Raji (cell line): Measurements from ENCODE around the gene PRKD2.

Experiments used
- POLR2A ChIP-seq: IDR thresholded peaks from 2 replicates; pipeline ENCODE4 v1.6.1; 2011; ENCODE audit warnings: low read depth, low read length, control low read depth; ENCODE audit not compliant: insufficient read depth

Gene PRKD2

GRCh38 chr19:46745521-46746280, 28.8 kb upstream of the PRKD2 start, which contains the start of gene FKRP:
Gene FKRP (plus strand): TSS chr19:46746057. CDS start chr19:46755451, 9,394 bp downstream.
- no peak for TF ChIP-seq POLR2A

- TF ChIP-seq POLR2A = no peak
These were observed 28.1 kb upstream of the PRKD2 start for GRCh38 chr19:46745030-46745429.

- no peak for TF ChIP-seq POLR2A
These were observed 27.2 kb upstream of the PRKD2 start for GRCh38 chr19:46744005-46744691.

- TF ChIP-seq POLR2A = no peak
These were observed 26.1 kb upstream of the PRKD2 start for GRCh38 chr19:46742926-46743480.

GRCh38 chr19:46741447-46741846, 24.5 kb upstream of the PRKD2 start:
- TF ChIP-seq POLR2A = no peak

- no peak for TF ChIP-seq POLR2A
These were observed 22.4 kb upstream of the PRKD2 start for GRCh38 chr19:46739290-46739771.

- TF ChIP-seq POLR2A = no peak
These were observed 20.9 kb upstream of the PRKD2 start for GRCh38 chr19:46737761-46738171.

- no peak for TF ChIP-seq POLR2A
These were observed 20.4 kb upstream of the PRKD2 start for GRCh38 chr19:46737298-46737654.

GRCh38 chr19:46736531-46737297, 19.8 kb upstream of the PRKD2 start:
- TF ChIP-seq POLR2A = no peak

- TF ChIP-seq POLR2A = no peak
These were observed 16.9 kb upstream of the PRKD2 start for GRCh38 chr19:46733690-46734292.

- no peak for TF ChIP-seq POLR2A
These were observed 16.2 kb upstream of the PRKD2 start for GRCh38 chr19:46732966-46733689.

- TF ChIP-seq POLR2A = no peak
These were observed 15.4 kb upstream of the PRKD2 start for GRCh38 chr19:46732172-46732938.

GRCh38 chr19:46731584-46731983, 14.7 kb upstream of the PRKD2 start:
- no peak for TF ChIP-seq POLR2A

- TF ChIP-seq POLR2A = no peak
These were observed 14.1 kb upstream of the PRKD2 start for GRCh38 chr19:46731007-46731501.

- no peak for TF ChIP-seq POLR2A
These were observed 13.7 kb upstream of the PRKD2 start for GRCh38 chr19:46730595-46730994.
